Heart left ventricle (tissue), 13 donors: ENCODE results near the gene SCAF8.

Source experiments
- POLR2A ChIP-seq, 2 donors: fragments of 450-650 bp; IDR thresholded peaks; one replicate each; pipeline ENCODE4 v1.6.1; 2017; ENCODE audit warnings: antibody characterized with exemption in 2 of 2, mild to moderate bottlenecking in 2 of 2, moderate library complexity in 2 of 2
- TF ChIP-seq, protein P1 (sequence below), 12 donors: fragments of 200-600 bp; sonication (generic) in 4 of 12; IDR thresholded peaks; one replicate each; pipeline versions ENCODE4 v1.5.0 to v1.8.0; 2018 to 2022; ENCODE audit warnings: antibody characterized with exemption in 12 of 12, mild to moderate bottlenecking in 5 of 12
- donor health status: ischemic (EF 13 %, LVEDD 7.1; RV severe dilation, severe dysfunction).
- donor health status: DM: no; HTN: yes; CAD: no.
- donor health status: DM: no; HTN: no; CAD: no.
- donor health status: ischemic (EF 25% LVEDD 6.9; RV normal size, moderate dysfunction).
- donor health status: ischemic (EF 25% LVEDD 5.7; RV mildly dilated, moderate dysfunction).
- donor health status: ischemic (EF 35%, LVEDD 5.7; RV mildly dilated, moderate dysfunction).
- donor health status: nonischemic (EF 11% LVEDD 7.7; RV severe dilation, severe dysfunction).
- donor health status: DM: yes; HTN: yes; CAD: no.
- donor health status: PGD.
- donor health status: ischemic (EF 29% LVEDD 5.4; RV normal size, mild dysfunction).
- donor health status: nonischemic (EF 23%, LVEDD 6.1; RV moderate dilation, normal function).

DNA sequence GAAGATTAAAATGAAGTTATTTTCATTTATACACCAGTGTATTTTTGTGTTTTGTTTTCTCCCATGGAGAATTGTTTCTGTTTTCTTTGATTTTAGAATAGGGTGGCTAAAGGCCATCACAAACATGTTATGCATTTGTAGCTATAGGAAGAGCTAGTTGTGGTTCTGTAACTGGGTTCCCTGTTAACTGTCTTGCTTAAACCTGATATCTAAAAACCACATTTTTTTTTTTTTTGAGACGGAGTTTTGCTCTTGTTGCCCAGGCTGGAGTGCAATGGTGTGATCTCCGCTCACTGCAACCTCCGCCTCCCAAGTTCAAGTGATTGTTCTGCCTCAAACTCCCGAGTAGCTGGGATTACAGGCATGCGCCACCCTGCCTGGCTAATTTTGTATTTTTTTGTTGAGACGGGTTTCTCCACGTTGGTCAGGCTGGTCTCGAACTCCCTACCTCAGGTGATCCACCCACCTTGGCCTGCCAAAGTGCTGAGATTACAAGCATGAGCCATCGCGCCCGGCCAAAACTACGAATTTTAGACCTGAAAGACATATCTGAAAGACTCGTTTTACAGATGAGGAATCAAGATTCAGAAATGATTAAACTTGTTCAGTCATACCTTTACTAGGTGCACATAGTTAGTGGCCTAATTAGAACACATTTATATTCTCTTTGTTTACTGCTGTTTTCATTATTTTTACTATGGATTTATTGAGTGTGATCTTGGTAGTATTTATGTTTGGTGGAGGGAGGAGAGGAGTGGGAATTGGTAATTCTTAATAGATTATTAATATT lies 18.0 kb downstream of the SCAF8 start:
- TF ChIP-seq, protein P1, sequence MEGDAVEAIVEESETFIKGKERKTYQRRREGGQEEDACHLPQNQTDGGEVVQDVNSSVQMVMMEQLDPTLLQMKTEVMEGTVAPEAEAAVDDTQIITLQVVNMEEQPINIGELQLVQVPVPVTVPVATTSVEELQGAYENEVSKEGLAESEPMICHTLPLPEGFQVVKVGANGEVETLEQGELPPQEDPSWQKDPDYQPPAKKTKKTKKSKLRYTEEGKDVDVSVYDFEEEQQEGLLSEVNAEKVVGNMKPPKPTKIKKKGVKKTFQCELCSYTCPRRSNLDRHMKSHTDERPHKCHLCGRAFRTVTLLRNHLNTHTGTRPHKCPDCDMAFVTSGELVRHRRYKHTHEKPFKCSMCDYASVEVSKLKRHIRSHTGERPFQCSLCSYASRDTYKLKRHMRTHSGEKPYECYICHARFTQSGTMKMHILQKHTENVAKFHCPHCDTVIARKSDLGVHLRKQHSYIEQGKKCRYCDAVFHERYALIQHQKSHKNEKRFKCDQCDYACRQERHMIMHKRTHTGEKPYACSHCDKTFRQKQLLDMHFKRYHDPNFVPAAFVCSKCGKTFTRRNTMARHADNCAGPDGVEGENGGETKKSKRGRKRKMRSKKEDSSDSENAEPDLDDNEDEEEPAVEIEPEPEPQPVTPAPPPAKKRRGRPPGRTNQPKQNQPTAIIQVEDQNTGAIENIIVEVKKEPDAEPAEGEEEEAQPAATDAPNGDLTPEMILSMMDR (IDR thresholded peaks at IDR 0.05): no peak
- no peak for TF ChIP-seq POLR2A (IDR thresholded peaks at IDR 0.05)
